GM12878 (cell line): ENCODE results near the gene HS6ST1. TPM values are rescaled to one million over a fixed set of nuclear protein-coding genes. Genes with fewer than 3 reads are reported as not detected.

Experiments used
- ATAC-seq: fragments of 200-7000 bp; cut with Tn5 transposase; 3 replicates; pipeline ENCODE4 v1.9.1; 2020; ENCODE audit warnings: mild to moderate bottlenecking, moderate library complexity
- BruUV-seq: library from RNA; stranded (reverse); fragments of 400-500 nt; replicated peaks from 2 replicates; lab custom pipeline; 2021; lab: Mats Ljungman, UMichigan
- CTCF ChIA-PET: fragments of 300-600 bp; sonication (Branson Sonifier 250); formaldehyde crosslinking; extraction: SDS; loops from one replicate; lab custom pipeline; 2021; ENCODE audit warnings: inconsistent platforms; lab: Yijun Ruan, JAX
- POLR2A ChIA-PET: fragments of 350-600 bp; formaldehyde crosslinking; extraction: SDS; loops from one replicate; lab custom pipeline; 2021; ENCODE audit warnings: inconsistent platforms; lab: Charles Lee
- RAD21 ChIA-PET: fragments of 300-600 bp; sonication (Branson Sonifier 250); formaldehyde crosslinking; loops from one replicate; lab custom pipeline; 2023; ENCODE audit warnings: antibody characterized with exemption; ENCODE audit not compliant: unreplicated experiment; lab: Charles Lee
- SMC1A ChIA-PET: fragments of 300-600 bp; sonication (Branson Sonifier 250); formaldehyde crosslinking; loops from one replicate; lab custom pipeline; 2023; ENCODE audit not compliant: unreplicated experiment, uncharacterized antibody; lab: Charles Lee
- DNase-seq: peaks from one replicate; pipeline ENCODE4 v3.0.0-alpha.2; 2011; ENCODE audit warnings: low read depth, low spot score
- FAIRE-seq: peaks from 3 replicates; lab custom pipeline; 2011; peaks lifted over from hg19 to GRCh38; lab: Jason Lieb, UNC
- H2AFZ ChIP-seq: 2 replicates; pipeline ENCODE4 v1.6.0; 2011; ENCODE audit warnings: low read depth, low read length, control low read depth; ENCODE audit not compliant: control insufficient read depth
- H3K27ac ChIP-seq: 2 replicates; pipeline ENCODE4 v1.5.1; 2011; ENCODE audit warnings: control low read depth; ENCODE audit not compliant: control insufficient read depth, insufficient read depth
- H3K27me3 ChIP-seq, 2 experiments: replicated peaks in 1 of 2; 2 replicates each; pipeline versions ENCODE4 v1.6.0 to v1.6.1; 2011; ENCODE audit warnings: low read length in 1 of 2; ENCODE audit not compliant: control insufficient read depth in 2 of 2, insufficient read depth in 2 of 2
- H3K36me3 ChIP-seq, 2 experiments: 2 replicates each; pipeline ENCODE4 v1.5.1; 2011; ENCODE audit warnings: low read length in 1 of 2; ENCODE audit not compliant: control insufficient read depth in 2 of 2, insufficient read depth in 2 of 2
- H3K4me1 ChIP-seq: 2 replicates; pipeline ENCODE4 v1.6.1; 2011; ENCODE audit warnings: mild to moderate bottlenecking, low read length, moderate library complexity, mixed read lengths; ENCODE audit not compliant: control insufficient read depth, insufficient read depth
- H3K4me2 ChIP-seq: 2 replicates; pipeline ENCODE4 v1.6.0; 2011; ENCODE audit warnings: control low read depth; ENCODE audit not compliant: control insufficient read depth, insufficient read depth
- H3K4me3 ChIP-seq: fragments of 200-600 bp; sonication (generic); 2 replicates; pipeline ENCODE4 v1.5.1; 2016
- H3K79me2 ChIP-seq: 2 replicates; pipeline ENCODE4 v1.6.0; 2011; ENCODE audit warnings: low read length; ENCODE audit not compliant: control insufficient read depth, insufficient read depth
- H3K9ac ChIP-seq: 2 replicates; pipeline ENCODE4 v1.8.0; 2011; ENCODE audit warnings: low read length, control low read depth, mixed read lengths; ENCODE audit not compliant: control insufficient read depth, insufficient read depth
- H3K9me3 ChIP-seq: replicated peaks from 3 replicates; pipeline ENCODE4 v1.5.1; 2011; ENCODE audit warnings: mild to moderate bottlenecking, low read length; ENCODE audit not compliant: control insufficient read depth, insufficient read depth
- H4K20me1 ChIP-seq: 2 replicates; pipeline ENCODE4 v1.6.0; 2011; ENCODE audit not compliant: control insufficient read depth, insufficient read depth
- ATF3 ChIP-seq: IDR thresholded peaks from 2 replicates; pipeline ENCODE4 v1.6.1; 2011; ENCODE audit warnings: low read depth, mild to moderate bottlenecking, low read length, moderate library complexity, borderline replicate concordance; ENCODE audit errors: extremely low read depth
- BCL3 ChIP-seq: IDR thresholded peaks from 2 replicates; pipeline ENCODE4 v1.6.1; 2011; ENCODE audit warnings: borderline replicate concordance, low read depth, mild to moderate bottlenecking, moderate library complexity, low read length; ENCODE audit not compliant: insufficient read depth, poor library complexity, severe bottlenecking
- CHD4 ChIP-seq: fragments of 200-600 bp; sonication (generic); IDR thresholded peaks from 2 replicates; pipeline ENCODE4 v1.6.1; 2016; ENCODE audit warnings: mild to moderate bottlenecking
- HCFC1 ChIP-seq: fragments of 150-350 bp; IDR thresholded peaks from 2 replicates; pipeline ENCODE4 v1.6.1; 2014; ENCODE audit warnings: low read length
- JUNB ChIP-seq: IDR thresholded peaks from 2 replicates; pipeline ENCODE4 v1.6.1; 2016; ENCODE audit warnings: antibody characterized with exemption, mild to moderate bottlenecking
- MAX ChIP-seq: IDR thresholded peaks from 2 replicates; pipeline ENCODE4 v1.6.1; 2012; ENCODE audit warnings: low read depth, low read length, improper control_type of control experiment
- NKRF ChIP-seq: fragments of 450-650 bp; conservative IDR thresholded peaks from 2 replicates; pipeline ENCODE4 v1.6.1; 2017; ENCODE audit warnings: mild to moderate bottlenecking, moderate library complexity
- NRF1 ChIP-seq: conservative IDR thresholded peaks from 2 replicates; pipeline ENCODE4 v1.6.1; 2011; ENCODE audit warnings: mild to moderate bottlenecking, low read depth, low read length, improper control_type of control experiment
- PAX8 ChIP-seq: fragments of 450-650 bp; IDR thresholded peaks from 2 replicates; pipeline ENCODE4 v1.6.1; 2017; ENCODE audit warnings: mild to moderate bottlenecking, moderate library complexity
- SMAD1 ChIP-seq: fragments of 450-650 bp; IDR thresholded peaks from 2 replicates; pipeline ENCODE4 v1.6.1; 2018; ENCODE audit warnings: mild to moderate bottlenecking, low read depth; ENCODE audit not compliant: partially characterized antibody
- SMC3 ChIP-seq: IDR thresholded peaks from 2 replicates; pipeline ENCODE4 v1.6.1; 2011; ENCODE audit warnings: low read length, improper control_type of control experiment, borderline replicate concordance
- USF2 ChIP-seq: IDR thresholded peaks from 2 replicates; pipeline ENCODE4 v1.6.1; 2011; ENCODE audit warnings: low read depth, low read length, improper control_type of control experiment, borderline replicate concordance
- ZBTB11 ChIP-seq: fragments of 450-650 bp; formaldehyde crosslinking; IDR thresholded peaks from 2 replicates; pipeline ENCODE4 v1.5.0; 2022; ENCODE audit warnings: mild to moderate bottlenecking, missing genetic modification characterization
- ZNF622 ChIP-seq: fragments of 450-650 bp; IDR thresholded peaks from 2 replicates; pipeline ENCODE4 v1.6.1; 2017; ENCODE audit warnings: mild to moderate bottlenecking, inconsistent platforms
- ZSCAN29 ChIP-seq: fragments of 450-650 bp; IDR thresholded peaks from 2 replicates; pipeline ENCODE4 v1.6.1; 2017; ENCODE audit warnings: mild to moderate bottlenecking, moderate library complexity
- WGBS: methylation state at CpG from one replicate; pipeline ENCODE4 v1.1.6; 2016; ENCODE audit warnings: low lambda C conversion rate; ENCODE audit not compliant: insufficient replicate concordance, insufficient coverage; ENCODE audit errors: missing lambda C conversion rate; 5-methylcytosine and 5-hydroxymethylcytosine counted together
- in situ Hi-C: fragments of 300-500 bp; cut with MboI; formaldehyde crosslinking; loops from 9 replicates; pipeline ENCODE4 v1.14.3; 2018; ENCODE audit warnings: mixed read lengths
- intact Hi-C: fragments of 100-400 bp; cut with micrococcal nuclease; formaldehyde crosslinking; loops from one replicate; pipeline ENCODE4 v1.14.2; 2022; ENCODE audit not compliant: unreplicated experiment
- polyA plus RNA-seq, 11 experiments: library from polyadenylated mRNA; depleted of rRNA in 4 of 11; unstranded in 6 of 11; stranded (reverse) in 5 of 11; fragments of >200 nt; fragmentation: Nextera tagmentation in 4 of 11; fragmentation: Illumina TruSeq in 1 of 11; extraction: Ambion mirVana in 4 of 11; extraction: Trizol in 1 of 11; gene quantifications; 1 replicate in 1 of 11; 2 replicates in 10 of 11; pipeline versions ENCODE4 v1.2.1 to v1.2.3, GENCODE V29; 2011 to 2016; ENCODE audit warnings: inconsistent platforms in 2 of 11, missing spikeins in 2 of 11, low read depth in 1 of 11
- total RNA-seq, 4 experiments: library from RNA; depleted of rRNA in 3 of 4; stranded (reverse); fragments of >200 nt in 3 of 4; fragmentation: Illumina TruSeq in 1 of 4; extraction: Trizol in 1 of 4; gene quantifications; 2 replicates each; pipeline versions ENCODE4 v1.2.1 to v1.2.3, GENCODE V29; 2013 to 2021

Gene HS6ST1
- total and polyA plus RNA-seq, 10 of the 15 experiments (the other 5 are each of a cell fraction or from before 2014, with no cell fraction given) = 0.48 to 17.0 (median 4.7) TPM

- H3K27me3 ChIP-seq = no peaks in the 10 kb centered on the region
- no peaks in the 10 kb centered on the region for H3K9me3 ChIP-seq
- in situ Hi-C loops (no loop called here), intact Hi-C loops (no loop called here)
- CTCF ChIA-PET = no interaction called here
- no peak for FAIRE-seq
- no peaks in the 10 kb centered on the region for H3K79me2 ChIP-seq
- H4K20me1 ChIP-seq = no peaks in the 10 kb centered on the region; the same call in 1 of the 2 replicates
- H3K4me2 ChIP-seq = no peak overlapping the region
- RAD21 ChIA-PET = no interaction called here
- no peak for ATAC-seq
- H3K36me3 ChIP-seq = peaks cover 0 to 3% of the 10 kb centered on the region in 2 experiments; a peak in 2 of 4 replicates
- no peak for DNase-seq
- no TSS peak for BruUV-seq
- SMC1A ChIA-PET = no interaction called here
- H3K4me3 ChIP-seq = no peak overlapping the region
- H2AFZ ChIP-seq = no peak overlapping the region
- no peak overlapping the region for H3K27ac ChIP-seq
- 72% methylated on average over 8 of the region's 8 CpGs for WGBS
- H3K9ac ChIP-seq = no peak overlapping the region
- POLR2A ChIA-PET = interaction anchor here (0.6 kb wide), 1 partner anchor 157 kb away, joined by 3 read pairs; no protein-coding TSS in a partner anchor
- no peaks in the 10 kb centered on the region for H3K4me1 ChIP-seq
- TF ChIP-seq USF2 = no peak
- no peak for TF ChIP-seq ZBTB11 (CRISPR knock-in tag)
- no peak for TF ChIP-seq CHD4
- no peak for TF ChIP-seq NRF1
- no peak for TF ChIP-seq NKRF
- no peak for TF ChIP-seq SMC3
- TF ChIP-seq JUNB = no peak
- no peak for TF ChIP-seq SMAD1
- no peak for TF ChIP-seq PAX8
- TF ChIP-seq ATF3 = no peak
- no peak for TF ChIP-seq HCFC1
- TF ChIP-seq ZSCAN29 = no peak
- TF ChIP-seq BCL3 = no peak
- TF ChIP-seq MAX = no peak
- no peak for TF ChIP-seq ZNF622
Observed at GRCh38 chr2:128282976-128283810, 35.5 kb downstream of the HS6ST1 start.
